Fibroblast of the aortic adventitia (primary cell): ENCODE data around the gene ENPP3. TPM values are rescaled to one million over a fixed set of nuclear protein-coding genes. Genes with fewer than 3 reads are reported as not detected.
"Not testable (repeated sequence)": the region's sequence is repeated elsewhere in the genome, so short reads cannot be mapped to it uniquely, and the experiment has no call there.

Source experiments
- DNase-seq: peaks from one replicate; pipeline ENCODE4 v3.0.0-alpha.2; 2010; ENCODE audit warnings: low read depth
- H3K4me3 ChIP-seq: 2 replicates; pipeline ENCODE4 v1.5.1; 2011; ENCODE audit warnings: low read depth, mild to moderate bottlenecking, control low read depth, low read length, moderate library complexity
- CTCF ChIP-seq: IDR thresholded peaks from 2 replicates; pipeline ENCODE4 v1.5.1; 2011; ENCODE audit warnings: mild to moderate bottlenecking, low read length, control low read depth, inconsistent platforms; ENCODE audit not compliant: insufficient read depth
- total RNA-seq: library from RNA; depleted of rRNA; stranded (reverse); fragments of >200 nt; gene quantifications from 2 replicates; pipeline ENCODE4 v1.2.3, GENCODE V29; 2012; ENCODE audit warnings: low replicate concordance

Gene ENPP3
- total RNA-seq, 1 donor, result not detected

GRCh38 chr6:131741688-131742393, 104.7 kb downstream of the ENPP3 start:
- DNase-seq, result no peak
- H3K4me3 ChIP-seq, result no peak overlapping the region
- no peak for TF ChIP-seq CTCF

GRCh38 chr6:131744432-131745287, 107.6 kb downstream of the ENPP3 start:
- no peak overlapping the region for H3K4me3 ChIP-seq
- no peak for DNase-seq
- TF ChIP-seq CTCF, result no peak

GRCh38 chr6:131745476-131745875, 108.4 kb downstream of the ENPP3 start:
- H3K4me3 ChIP-seq, result no peak overlapping the region
- no peak for DNase-seq
- no peak for TF ChIP-seq CTCF

GRCh38 chr6:131747821-131748353, 110.8 kb downstream of the ENPP3 start:
- no peak for DNase-seq
- no peak for TF ChIP-seq CTCF
- H3K4me3 ChIP-seq, result no peak overlapping the region

GRCh38 chr6:131749023-131749422, 111.9 kb downstream of the ENPP3 start:
- no peak overlapping the region for H3K4me3 ChIP-seq
- no peak for TF ChIP-seq CTCF
- no peak for DNase-seq

GRCh38 chr6:131751012-131751715, 114.1 kb downstream of the ENPP3 start:
- DNase-seq, H3K4me3 ChIP-seq: not testable (repeated sequence)

GRCh38 chr6:131754088-131754487, 117.0 kb downstream of the ENPP3 start:
- no peak overlapping the region for H3K4me3 ChIP-seq
- no peak for TF ChIP-seq CTCF
- peak; percentile 51 for DNase-seq
